ENCODE results near the gene TNIK. TPM values are rescaled to one million over a fixed set of nuclear protein-coding genes. Genes with fewer than 3 reads are reported as not detected.

TNIK gene
- total and polyA plus RNA-seq, 4 donors: 3.7 to 9.8 (median 5.2) TPM

DNA sequence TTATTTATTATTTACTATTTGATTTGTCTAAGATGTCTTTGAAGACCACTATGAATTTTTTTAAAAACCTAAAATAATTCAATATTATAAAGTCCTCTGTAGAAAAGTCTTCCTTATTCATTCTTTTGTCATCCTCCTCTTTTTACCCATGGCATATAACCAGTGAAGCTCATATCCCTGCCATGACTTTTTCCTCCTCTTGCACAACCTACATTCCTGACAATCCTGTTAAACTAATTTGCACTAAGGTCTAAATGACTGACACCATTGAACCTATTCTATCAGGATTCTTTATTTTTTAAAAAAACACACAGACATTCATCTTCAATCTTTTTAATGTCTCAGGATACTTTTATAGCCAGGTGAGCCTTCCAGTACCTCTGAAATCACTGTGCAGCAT lies 273.8 kb downstream of the TNIK start:
- no peaks in the 10 kb centered on the region for H3K27me3 ChIP-seq (ENCODE audit: control insufficient read depth in 4 of 4, insufficient read depth in 4 of 4, low read length in 3 of 4)
- H3K36me3 ChIP-seq (ENCODE audit: control insufficient read depth in 4 of 4, insufficient read depth in 3 of 4, low read depth in 1 of 4, low read length in 3 of 4): no peaks in the 10 kb centered on the region
- no peak overlapping the region for H3K27ac ChIP-seq (ENCODE audit: low read depth in 1 of 2, low read length in 2 of 2)
- no peak for DNase-seq (ENCODE audit: low spot score)
- H3K4me1 ChIP-seq (ENCODE audit: control insufficient read depth in 4 of 4, insufficient read depth in 4 of 4, low read length in 3 of 4): peaks cover 0 to 14% (median 4%) of the 10 kb centered on the region in 4 donors
- no peak overlapping the region for H3K4me3 ChIP-seq (ENCODE audit: low read depth in 1 of 3, low read length in 3 of 3)
- H3K9me3 ChIP-seq (ENCODE audit: control insufficient read depth in 4 of 4, low read length in 3 of 4): no peaks in the 10 kb centered on the region
- TF ChIP-seq HNF4A (conservative IDR thresholded peaks at IDR 0.05) (no peak), RAD21 (IDR thresholded peaks at IDR 0.05) (no peak), JUND (IDR thresholded peaks at IDR 0.05) (no peak), FOXA2 (IDR thresholded peaks at IDR 0.05) (no peak), EGR1 (IDR thresholded peaks at IDR 0.05; ENCODE audit: low read depth in 2 of 2) (no peak), YY1 (IDR thresholded peaks at IDR 0.05) (no peak), TAF1 (conservative IDR thresholded peaks at IDR 0.05) (no peak), RXRA (IDR thresholded peaks at IDR 0.05) (no peak), SP1 (IDR thresholded peaks at IDR 0.05) (no peak), NR2F2 (IDR thresholded peaks at IDR 0.05) (no peak), GABPA (IDR thresholded peaks at IDR 0.05 in 1 of 2, conservative IDR thresholded peaks at IDR 0.05 in 1 of 2) (no peak)
- TF ChIP-seq, protein P1, sequence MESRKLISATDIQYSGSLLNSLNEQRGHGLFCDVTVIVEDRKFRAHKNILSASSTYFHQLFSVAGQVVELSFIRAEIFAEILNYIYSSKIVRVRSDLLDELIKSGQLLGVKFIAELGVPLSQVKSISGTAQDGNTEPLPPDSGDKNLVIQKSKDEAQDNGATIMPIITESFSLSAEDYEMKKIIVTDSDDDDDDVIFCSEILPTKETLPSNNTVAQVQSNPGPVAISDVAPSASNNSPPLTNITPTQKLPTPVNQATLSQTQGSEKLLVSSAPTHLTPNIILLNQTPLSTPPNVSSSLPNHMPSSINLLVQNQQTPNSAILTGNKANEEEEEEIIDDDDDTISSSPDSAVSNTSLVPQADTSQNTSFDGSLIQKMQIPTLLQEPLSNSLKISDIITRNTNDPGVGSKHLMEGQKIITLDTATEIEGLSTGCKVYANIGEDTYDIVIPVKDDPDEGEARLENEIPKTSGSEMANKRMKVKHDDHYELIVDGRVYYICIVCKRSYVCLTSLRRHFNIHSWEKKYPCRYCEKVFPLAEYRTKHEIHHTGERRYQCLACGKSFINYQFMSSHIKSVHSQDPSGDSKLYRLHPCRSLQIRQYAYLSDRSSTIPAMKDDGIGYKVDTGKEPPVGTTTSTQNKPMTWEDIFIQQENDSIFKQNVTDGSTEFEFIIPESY (IDR thresholded peaks at IDR 0.05): no peak
- TF ChIP-seq, protein P2, sequence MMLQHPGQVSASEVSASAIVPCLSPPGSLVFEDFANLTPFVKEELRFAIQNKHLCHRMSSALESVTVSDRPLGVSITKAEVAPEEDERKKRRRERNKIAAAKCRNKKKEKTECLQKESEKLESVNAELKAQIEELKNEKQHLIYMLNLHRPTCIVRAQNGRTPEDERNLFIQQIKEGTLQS (IDR thresholded peaks at IDR 0.05): no peak
- TF ChIP-seq, protein P3, sequence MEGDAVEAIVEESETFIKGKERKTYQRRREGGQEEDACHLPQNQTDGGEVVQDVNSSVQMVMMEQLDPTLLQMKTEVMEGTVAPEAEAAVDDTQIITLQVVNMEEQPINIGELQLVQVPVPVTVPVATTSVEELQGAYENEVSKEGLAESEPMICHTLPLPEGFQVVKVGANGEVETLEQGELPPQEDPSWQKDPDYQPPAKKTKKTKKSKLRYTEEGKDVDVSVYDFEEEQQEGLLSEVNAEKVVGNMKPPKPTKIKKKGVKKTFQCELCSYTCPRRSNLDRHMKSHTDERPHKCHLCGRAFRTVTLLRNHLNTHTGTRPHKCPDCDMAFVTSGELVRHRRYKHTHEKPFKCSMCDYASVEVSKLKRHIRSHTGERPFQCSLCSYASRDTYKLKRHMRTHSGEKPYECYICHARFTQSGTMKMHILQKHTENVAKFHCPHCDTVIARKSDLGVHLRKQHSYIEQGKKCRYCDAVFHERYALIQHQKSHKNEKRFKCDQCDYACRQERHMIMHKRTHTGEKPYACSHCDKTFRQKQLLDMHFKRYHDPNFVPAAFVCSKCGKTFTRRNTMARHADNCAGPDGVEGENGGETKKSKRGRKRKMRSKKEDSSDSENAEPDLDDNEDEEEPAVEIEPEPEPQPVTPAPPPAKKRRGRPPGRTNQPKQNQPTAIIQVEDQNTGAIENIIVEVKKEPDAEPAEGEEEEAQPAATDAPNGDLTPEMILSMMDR (IDR thresholded peaks at IDR 0.05; ENCODE audit: low read depth, low read length, missing input control): no peak
- TF ChIP-seq, protein P4, sequence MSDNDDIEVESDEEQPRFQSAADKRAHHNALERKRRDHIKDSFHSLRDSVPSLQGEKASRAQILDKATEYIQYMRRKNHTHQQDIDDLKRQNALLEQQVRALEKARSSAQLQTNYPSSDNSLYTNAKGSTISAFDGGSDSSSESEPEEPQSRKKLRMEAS (IDR thresholded peaks at IDR 0.05): no peak
- H3K9ac ChIP-seq (ENCODE audit: low read depth in 1 of 2, low read length in 2 of 2): no peak overlapping the region

DNA sequence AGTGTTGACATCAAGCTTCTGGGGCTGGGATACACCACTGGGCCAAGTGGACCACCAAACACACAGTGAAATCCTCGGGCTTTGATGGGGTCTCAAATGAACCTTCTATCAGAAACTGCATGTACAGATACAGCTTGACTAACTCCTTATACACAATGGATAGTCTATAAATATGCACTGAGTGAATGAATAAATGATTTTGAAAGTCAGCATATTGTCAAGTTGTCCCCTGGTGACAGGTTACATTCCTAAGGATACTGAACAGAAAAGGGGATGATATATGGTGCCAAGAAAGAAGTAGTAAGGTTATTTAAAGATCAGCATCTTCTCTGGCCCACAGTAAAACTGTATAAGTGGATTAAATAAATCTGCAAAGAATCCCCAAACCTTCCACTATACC lies 274.2 kb downstream of the TNIK start:
- Histone ChIP-seq H3K27ac (ENCODE audit: low read depth in 1 of 2, low read length in 2 of 2) (no peak overlapping the region), H3K9ac (ENCODE audit: low read depth in 1 of 2, low read length in 2 of 2) (no peak overlapping the region), H3K4me1 (ENCODE audit: control insufficient read depth in 4 of 4, insufficient read depth in 4 of 4, low read length in 3 of 4) (peaks cover 0 to 14% (median 4%) of the 10 kb centered on the region in 4 donors), H3K9me3 (ENCODE audit: control insufficient read depth in 4 of 4, low read length in 3 of 4) (no peaks in the 10 kb centered on the region), H3K4me3 (ENCODE audit: low read depth in 1 of 3, low read length in 3 of 3) (no peak overlapping the region), H3K27me3 (ENCODE audit: control insufficient read depth in 4 of 4, insufficient read depth in 4 of 4, low read length in 3 of 4) (no peaks in the 10 kb centered on the region), H3K36me3 (ENCODE audit: control insufficient read depth in 4 of 4, insufficient read depth in 3 of 4, low read depth in 1 of 4, low read length in 3 of 4) (no peaks in the 10 kb centered on the region)
- no peak for DNase-seq (ENCODE audit: low spot score)
- no peak for TF ChIP-seq RXRA (IDR thresholded peaks at IDR 0.05)
- TF ChIP-seq RAD21 (IDR thresholded peaks at IDR 0.05): no peak
- TF ChIP-seq, protein P1 (IDR thresholded peaks at IDR 0.05): no peak
- TF ChIP-seq JUND (IDR thresholded peaks at IDR 0.05): no peak
- WGBS: 97% methylated on average over 1 of the region's 1 CpG
